WTC11 (cell line): ENCODE measurements around the gene INO80.

Experiments
- CREM ChIP-seq: sonication (generic); formaldehyde crosslinking; IDR thresholded peaks from 2 replicates; pipeline ENCODE4 v1.8.1; 2022; ENCODE audit warnings: mild to moderate bottlenecking, missing genetic modification reagents, moderate library complexity
- TEAD4 ChIP-seq: sonication (generic); formaldehyde crosslinking; IDR thresholded peaks from 2 replicates; pipeline ENCODE4 v1.8.0; 2022; ENCODE audit warnings: mild to moderate bottlenecking, missing genetic modification reagents
- TF ChIP-seq, protein P1 (sequence below): sonication (generic); formaldehyde crosslinking; IDR thresholded peaks from 2 replicates; pipeline ENCODE4 v1.8.1; 2022; ENCODE audit warnings: mild to moderate bottlenecking, missing genetic modification reagents, moderate library complexity, borderline replicate concordance

DNA sequence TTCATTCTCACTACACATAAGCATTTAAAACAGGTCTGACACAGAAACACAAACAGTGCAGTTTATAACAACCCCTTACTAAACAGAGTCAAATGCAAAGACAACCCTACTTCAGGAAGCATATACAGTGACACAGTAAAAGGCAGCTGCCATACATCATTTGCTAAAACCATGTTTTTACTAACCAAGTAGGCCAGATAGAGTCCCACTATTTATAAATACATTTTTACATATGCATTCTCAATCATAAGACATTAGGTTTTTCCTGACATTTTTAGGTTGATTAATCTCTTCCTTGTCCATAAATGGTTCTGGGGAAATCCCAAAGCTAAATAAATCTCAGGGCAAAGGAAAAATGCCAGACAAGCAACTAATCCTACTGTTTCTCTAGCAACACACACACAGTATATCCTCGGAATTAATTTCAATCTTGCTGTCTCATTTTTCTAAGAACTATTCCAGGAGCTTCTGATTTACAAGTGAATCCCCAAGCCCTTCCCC lies 123.8 kb downstream of the INO80 start:
- TF ChIP-seq CREM (CRISPR knock-in tag) (no peak), TEAD4 (CRISPR knock-in tag) (no peak)
- TF ChIP-seq, protein P1, sequence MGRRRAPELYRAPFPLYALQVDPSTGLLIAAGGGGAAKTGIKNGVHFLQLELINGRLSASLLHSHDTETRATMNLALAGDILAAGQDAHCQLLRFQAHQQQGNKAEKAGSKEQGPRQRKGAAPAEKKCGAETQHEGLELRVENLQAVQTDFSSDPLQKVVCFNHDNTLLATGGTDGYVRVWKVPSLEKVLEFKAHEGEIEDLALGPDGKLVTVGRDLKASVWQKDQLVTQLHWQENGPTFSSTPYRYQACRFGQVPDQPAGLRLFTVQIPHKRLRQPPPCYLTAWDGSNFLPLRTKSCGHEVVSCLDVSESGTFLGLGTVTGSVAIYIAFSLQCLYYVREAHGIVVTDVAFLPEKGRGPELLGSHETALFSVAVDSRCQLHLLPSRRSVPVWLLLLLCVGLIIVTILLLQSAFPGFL (CRISPR knock-in tag) = no peak
